Measurements from ENCODE around the gene PHF14. TPM values are rescaled to one million over a fixed set of nuclear protein-coding genes. Genes with fewer than 3 reads are reported as not detected.

Gene PHF14
- polyA plus RNA-seq, 2 of the 4 experiments (the other 2 are of a cell fraction): 36.7 to 48.0 TPM

GRCh38 chr7:11213266-11213665 lies 239.6 kb downstream of the PHF14 start (continued):
- no peak for TF ChIP-seq ZSCAN20 (CRISPR knock-in tag; IDR thresholded peaks at IDR 0.05)
- TF ChIP-seq ATOH8 (CRISPR knock-in tag; IDR thresholded peaks at IDR 0.05; ENCODE audit: low read depth): no peak
- TF ChIP-seq MYC (IDR thresholded peaks at IDR 0.05; ENCODE audit: borderline replicate concordance, low read length): no peak
- no peak for TF ChIP-seq FOSB (CRISPR knock-in tag; IDR thresholded peaks at IDR 0.05)
- TF ChIP-seq RCOR1 (IDR thresholded peaks at IDR 0.05; ENCODE audit: low read depth, low read length): no peak
- TF ChIP-seq, protein P1, sequence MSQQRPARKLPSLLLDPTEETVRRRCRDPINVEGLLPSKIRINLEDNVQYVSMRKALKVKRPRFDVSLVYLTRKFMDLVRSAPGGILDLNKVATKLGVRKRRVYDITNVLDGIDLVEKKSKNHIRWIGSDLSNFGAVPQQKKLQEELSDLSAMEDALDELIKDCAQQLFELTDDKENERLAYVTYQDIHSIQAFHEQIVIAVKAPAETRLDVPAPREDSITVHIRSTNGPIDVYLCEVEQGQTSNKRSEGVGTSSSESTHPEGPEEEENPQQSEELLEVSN (IDR thresholded peaks at IDR 0.05; ENCODE audit: borderline replicate concordance, low read depth): no peak
- TF ChIP-seq, protein P2, sequence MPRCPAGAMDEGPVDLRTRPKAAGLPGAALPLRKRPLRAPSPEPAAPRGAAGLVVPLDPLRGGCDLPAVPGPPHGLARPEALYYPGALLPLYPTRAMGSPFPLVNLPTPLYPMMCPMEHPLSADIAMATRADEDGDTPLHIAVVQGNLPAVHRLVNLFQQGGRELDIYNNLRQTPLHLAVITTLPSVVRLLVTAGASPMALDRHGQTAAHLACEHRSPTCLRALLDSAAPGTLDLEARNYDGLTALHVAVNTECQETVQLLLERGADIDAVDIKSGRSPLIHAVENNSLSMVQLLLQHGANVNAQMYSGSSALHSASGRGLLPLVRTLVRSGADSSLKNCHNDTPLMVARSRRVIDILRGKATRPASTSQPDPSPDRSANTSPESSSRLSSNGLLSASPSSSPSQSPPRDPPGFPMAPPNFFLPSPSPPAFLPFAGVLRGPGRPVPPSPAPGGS (IDR thresholded peaks at IDR 0.05): no peak

- CTCF ChIA-PET: interaction anchor here (1.0 to 2.0 kb wide), 3 partner anchors 8 to 12 kb away, joined by 3 to 4 read pairs (median 4); no protein-coding TSS in a partner anchor
- H3K9me3 ChIP-seq: no peaks in the 10 kb centered on the region
- TF ChIP-seq EHF (CRISPR knock-in tag; IDR thresholded peaks at IDR 0.05): no peak
- TF ChIP-seq ZNF302 (CRISPR knock-in tag; IDR thresholded peaks at IDR 0.05): no peak
- no peak for TF ChIP-seq JUN (IDR thresholded peaks at IDR 0.05)
- TF ChIP-seq ZSCAN20 (CRISPR knock-in tag; IDR thresholded peaks at IDR 0.05): no peak
- TF ChIP-seq, protein P1 (IDR thresholded peaks at IDR 0.05; ENCODE audit: borderline replicate concordance, low read depth): no peak
- TF ChIP-seq CHD4 (IDR thresholded peaks at IDR 0.05; ENCODE audit: borderline replicate concordance): no peak
- no peak for TF ChIP-seq PHF8 (IDR thresholded peaks at IDR 0.05; ENCODE audit: borderline replicate concordance, low read depth)
- no peak for TF ChIP-seq ATOH8 (CRISPR knock-in tag; IDR thresholded peaks at IDR 0.05; ENCODE audit: low read depth)
- TF ChIP-seq CBX2 (IDR thresholded peaks at IDR 0.05; ENCODE audit: borderline replicate concordance, low read depth): no peak
- no peak for TF ChIP-seq POLR2AphosphoS2 (conservative IDR thresholded peaks at IDR 0.05; ENCODE audit: low read length)
- TF ChIP-seq FOSL2 (IDR thresholded peaks at IDR 0.05): no peak
- no peak for TF ChIP-seq FOSL2 (CRISPR knock-in tag; IDR thresholded peaks at IDR 0.05)
- WGBS (ENCODE audit: missing lambda C conversion rate): 72% methylated on average over 2 of the region's 2 CpGs
- DNase-seq (ENCODE audit: low read depth in 1 of 2, low spot score in 1 of 2) (no peak), FAIRE-seq (no peak), ATAC-seq (no peak)
- 0 out of 3 replicates have a peak, but pooled peaks cover 5% of the 10 kb centered on the region for H3K4me1 ChIP-seq
- H3K4me3 ChIP-seq: no peak overlapping the region
- H3K27ac ChIP-seq: no peak overlapping the region
- POLR2A ChIA-PET: no interaction called here
- no peak overlapping the region for H3K4me2 ChIP-seq
These were observed 242.6 kb downstream of the PHF14 start for GRCh38 chr7:11216276-11216675.

DNA sequence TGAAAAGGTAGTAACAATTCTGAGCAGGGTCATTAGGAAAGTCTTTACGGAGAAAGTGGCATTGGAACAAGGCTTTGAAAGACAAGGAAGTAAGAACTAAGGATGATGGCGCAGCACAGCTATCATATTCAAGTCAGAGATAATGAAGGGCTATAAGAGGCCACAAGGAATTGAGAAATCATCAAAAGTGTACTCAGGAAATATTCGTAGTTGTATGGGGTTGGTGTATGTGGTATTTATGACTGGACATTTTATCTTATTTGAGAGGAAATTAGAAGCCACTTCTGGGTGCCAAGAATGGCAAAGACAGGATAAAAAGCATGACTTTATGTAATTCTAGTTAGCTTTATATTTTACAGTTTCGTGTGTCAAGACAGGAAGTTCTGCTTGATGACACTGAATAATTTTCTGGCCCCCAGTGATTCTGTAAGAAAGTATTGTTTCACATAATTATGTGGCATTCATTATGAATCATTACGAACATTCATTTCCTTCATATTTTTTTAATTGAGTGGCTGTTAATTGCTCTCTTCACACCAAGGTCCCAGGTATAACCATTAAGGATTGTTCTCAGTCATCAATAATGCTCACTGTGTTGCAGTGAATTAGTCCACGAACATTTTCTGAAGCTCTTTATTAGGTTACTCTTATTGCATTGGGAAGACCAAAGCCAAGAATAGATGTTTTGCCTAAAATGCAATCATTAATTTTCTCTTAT lies 244.3 kb downstream of the PHF14 start:
- ChIA-PET POLR2A (no interaction called here), CTCF (interaction anchor here (0.8 kb wide), 1 partner anchor 29 kb away, joined by 4 read pairs; no protein-coding TSS in a partner anchor)
- 52% methylated on average over 6 of the region's 6 CpGs for WGBS (ENCODE audit: missing lambda C conversion rate)
- no peak for FAIRE-seq
- TF ChIP-seq NFE2L2 (conservative IDR thresholded peaks at IDR 0.05; ENCODE audit: low read length) (no peak), MAFK (IDR thresholded peaks at IDR 0.05; ENCODE audit: partially characterized antibody) (no peak), SMC3 (IDR thresholded peaks at IDR 0.05) (no peak), CTCF (IDR thresholded peaks at IDR 0.05) (no peak), SREBF2 (IDR thresholded peaks at IDR 0.05) (no peak), HOXB13 (CRISPR knock-in tag; IDR thresholded peaks at IDR 0.05; ENCODE audit: low read depth) (no peak)
- TF ChIP-seq, protein P3, sequence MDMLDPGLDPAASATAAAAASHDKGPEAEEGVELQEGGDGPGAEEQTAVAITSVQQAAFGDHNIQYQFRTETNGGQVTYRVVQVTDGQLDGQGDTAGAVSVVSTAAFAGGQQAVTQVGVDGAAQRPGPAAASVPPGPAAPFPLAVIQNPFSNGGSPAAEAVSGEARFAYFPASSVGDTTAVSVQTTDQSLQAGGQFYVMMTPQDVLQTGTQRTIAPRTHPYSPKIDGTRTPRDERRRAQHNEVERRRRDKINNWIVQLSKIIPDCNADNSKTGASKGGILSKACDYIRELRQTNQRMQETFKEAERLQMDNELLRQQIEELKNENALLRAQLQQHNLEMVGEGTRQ (IDR thresholded peaks at IDR 0.05): no peak
- no peak overlapping the region for H3K4me3 ChIP-seq
- DNase-seq (ENCODE audit: low read depth in 1 of 2, low spot score in 1 of 2): no peak
- no peak for ATAC-seq
- H3K9me3 ChIP-seq: no peaks in the 10 kb centered on the region
- H3K4me2 ChIP-seq: no peak overlapping the region
- H3K4me1 ChIP-seq: no peaks in the 10 kb centered on the region
- no peak overlapping the region for H3K27ac ChIP-seq

Measured in A549 (cell line).